WTC11 (cell line): ENCODE measurements around the gene HMX1. TPM values are rescaled to one million over a fixed set of nuclear protein-coding genes. Genes with fewer than 3 reads are reported as not detected.

Experiments used
- ATAC-seq: fragments of 200-7000 bp; cut with Tn5 transposase; 2 replicates; pipeline ENCODE4 v1.10.0; 2021; ENCODE audit warnings: mild to moderate bottlenecking, moderate library complexity
- CTCF ChIA-PET: fragments of 300-600 bp; sonication (Branson Sonifier 250); formaldehyde crosslinking; loops from one replicate; lab custom pipeline; 2021; ENCODE audit warnings: antibody characterized with exemption; lab: Charles Lee
- POLR2A ChIA-PET: fragments of 350-600 bp; sonication (Branson Sonifier 250); formaldehyde crosslinking; loops from one replicate; lab custom pipeline; 2021; ENCODE audit warnings: antibody characterized with exemption; lab: Charles Lee
- DNase-seq: peaks from one replicate; pipeline ENCODE4 v3.0.0; 2021; ENCODE audit warnings: low spot score
- H3K27ac Mint-ChIP-seq: 2 replicates; pipeline ENCODE4 v1.8.0; 2021; ENCODE audit warnings: mixed read lengths
- H3K27me3 Mint-ChIP-seq: 2 replicates; pipeline ENCODE4 v1.8.0; 2021; ENCODE audit warnings: low read depth, mild to moderate bottlenecking, moderate library complexity, mixed read lengths
- H3K36me3 Mint-ChIP-seq: 2 replicates; pipeline ENCODE4 v1.8.0; 2021; ENCODE audit warnings: mixed read lengths
- H3K4me1 Mint-ChIP-seq: 2 replicates; pipeline ENCODE4 v1.8.0; 2022; ENCODE audit warnings: mixed read lengths
- H3K4me3 Mint-ChIP-seq: 2 replicates; pipeline ENCODE4 v1.8.0; 2021; ENCODE audit warnings: mild to moderate bottlenecking, moderate library complexity, mixed read lengths
- H3K9me3 Mint-ChIP-seq: 2 replicates; pipeline ENCODE4 v1.8.0; 2021; ENCODE audit warnings: mixed read lengths
- AFF4 ChIP-seq: sonication (generic); formaldehyde crosslinking; IDR thresholded peaks from 2 replicates; pipeline ENCODE4 v1.8.1; 2023; ENCODE audit warnings: mild to moderate bottlenecking, missing genetic modification reagents, borderline replicate concordance
- ERG ChIP-seq: fragments of 250-450 bp; sonication (Bioruptor Pico); IDR thresholded peaks from 2 replicates; pipeline ENCODE4 v1.8.0; 2021; ENCODE audit warnings: mild to moderate bottlenecking
- ESRRA ChIP-seq: sonication (generic); formaldehyde crosslinking; IDR thresholded peaks from 2 replicates; pipeline ENCODE4 v1.8.1; 2022; ENCODE audit warnings: mild to moderate bottlenecking, missing genetic modification reagents, borderline replicate concordance
- FOXK1 ChIP-seq: sonication (generic); formaldehyde crosslinking; IDR thresholded peaks from 2 replicates; pipeline ENCODE4 v1.8.0; 2022; ENCODE audit warnings: mild to moderate bottlenecking, moderate library complexity, missing genetic modification reagents
- FOXP1 ChIP-seq: sonication (generic); formaldehyde crosslinking; IDR thresholded peaks from 2 replicates; pipeline ENCODE4 v1.8.0; 2022; ENCODE audit warnings: missing genetic modification reagents, mild to moderate bottlenecking, moderate library complexity, borderline replicate concordance
- IRF1 ChIP-seq: sonication (generic); formaldehyde crosslinking; IDR thresholded peaks from 2 replicates; pipeline ENCODE4 v1.8.0; 2023; ENCODE audit warnings: missing genetic modification reagents
- JAZF1 ChIP-seq: fragments of 250-450 bp; sonication (Bioruptor Pico); IDR thresholded peaks from 2 replicates; pipeline ENCODE4 v1.9.0; 2021; ENCODE audit warnings: moderate library complexity, mild to moderate bottlenecking, inconsistent platforms
- NFYB ChIP-seq: sonication (generic); formaldehyde crosslinking; conservative IDR thresholded peaks from 2 replicates; pipeline ENCODE4 v1.8.0; 2022; ENCODE audit warnings: low read depth, missing genetic modification reagents
- PRDM15 ChIP-seq: sonication (generic); formaldehyde crosslinking; IDR thresholded peaks from 2 replicates; pipeline ENCODE4 v1.8.0; 2022; ENCODE audit warnings: missing genetic modification reagents
- SMAD3 ChIP-seq: sonication (generic); formaldehyde crosslinking; IDR thresholded peaks from 2 replicates; pipeline ENCODE4 v1.8.0; 2022; ENCODE audit warnings: missing genetic modification reagents, mild to moderate bottlenecking, borderline replicate concordance
- SOX15 ChIP-seq: fragments of 250-450 bp; sonication (Bioruptor Pico); IDR thresholded peaks from 2 replicates; pipeline ENCODE4 v1.9.0; 2021; ENCODE audit warnings: mild to moderate bottlenecking
- STAT6 ChIP-seq: sonication (generic); formaldehyde crosslinking; conservative IDR thresholded peaks from 2 replicates; pipeline ENCODE4 v1.8.1; 2023; ENCODE audit warnings: mild to moderate bottlenecking, low read depth, missing genetic modification reagents, moderate library complexity
- TEAD4 ChIP-seq: sonication (generic); formaldehyde crosslinking; IDR thresholded peaks from 2 replicates; pipeline ENCODE4 v1.8.0; 2022; ENCODE audit warnings: mild to moderate bottlenecking, missing genetic modification reagents
- USF2 ChIP-seq: sonication (generic); formaldehyde crosslinking; IDR thresholded peaks from 2 replicates; pipeline ENCODE4 v1.8.1; 2023; ENCODE audit warnings: mild to moderate bottlenecking, missing genetic modification reagents, moderate library complexity
- ZNF138 ChIP-seq: sonication (generic); formaldehyde crosslinking; conservative IDR thresholded peaks from 2 replicates; pipeline ENCODE4 v1.8.1; 2022; ENCODE audit warnings: mild to moderate bottlenecking, moderate library complexity, missing genetic modification reagents
- ZNF423 ChIP-seq: fragments of 250-450 bp; sonication (Bioruptor Pico); IDR thresholded peaks from 2 replicates; pipeline ENCODE4 v2.1.2; 2022; ENCODE audit warnings: mild to moderate bottlenecking, moderate library complexity
- ZSCAN18 ChIP-seq: fragments of 250-450 bp; sonication (Bioruptor Pico); IDR thresholded peaks from 2 replicates; pipeline ENCODE4 v2.1.2; 2022; ENCODE audit warnings: mild to moderate bottlenecking, moderate library complexity
- total RNA-seq: library from RNA; stranded (reverse); gene quantifications from 3 replicates; pipeline ENCODE4 v1.2.3, GENCODE V29; 2021

HMX1 gene
- total RNA-seq, 1 experiment from 2014 or later = 10.0 TPM

GRCh38 chr4:8906668-8906970, 35.0 kb upstream of the HMX1 start:
- H3K27ac Mint-ChIP-seq = no peak overlapping the region
- peaks cover 8% of the 10 kb centered on the region for H3K36me3 Mint-ChIP-seq
- no peaks in the 10 kb centered on the region for H3K4me1 Mint-ChIP-seq
- no peak overlapping the region for H3K4me3 Mint-ChIP-seq
- ChIA-PET CTCF (no interaction called here), POLR2A (no interaction called here)
- TF ChIP-seq ESRRA (CRISPR knock-in tag) = no peak
- no peak for TF ChIP-seq FOXK1 (CRISPR knock-in tag)
- TF ChIP-seq AFF4 = no peak
- TF ChIP-seq ZNF423 = no peak
- no peak for TF ChIP-seq ERG (CRISPR knock-in tag)
- no peak for TF ChIP-seq ZSCAN18 (CRISPR knock-in tag)
- TF ChIP-seq ZNF138 (CRISPR knock-in tag) = no peak
- no peak for TF ChIP-seq IRF1 (CRISPR knock-in tag)
- TF ChIP-seq SOX15 (CRISPR knock-in tag) = no peak
- no peak for TF ChIP-seq NFYB (CRISPR knock-in tag)
- no peak for TF ChIP-seq PRDM15 (CRISPR knock-in tag)
- ATAC-seq (no peak), DNase-seq (no peak)
- peaks cover 20% of the 10 kb centered on the region for H3K27me3 Mint-ChIP-seq
- H3K9me3 Mint-ChIP-seq = peaks cover 16% of the 10 kb centered on the region

- CTCF ChIA-PET = interaction anchor here (1.8 kb wide), 1 partner anchor 12 kb away, joined by 8 read pairs; no protein-coding TSS in a partner anchor
- DNase-seq (peak; percentile 5), ATAC-seq (no peak)
- peaks cover 14% of the 10 kb centered on the region for H3K36me3 Mint-ChIP-seq
- H3K4me3 Mint-ChIP-seq = no peak overlapping the region
- H3K4me1 Mint-ChIP-seq = no peaks in the 10 kb centered on the region
- no peak overlapping the region for H3K27ac Mint-ChIP-seq
- POLR2A ChIA-PET = no interaction called here
- peaks cover 22% of the 10 kb centered on the region for H3K9me3 Mint-ChIP-seq
- peaks cover 22% of the 10 kb centered on the region for H3K27me3 Mint-ChIP-seq
- TF ChIP-seq USF2 (CRISPR knock-in tag) (no peak), SMAD3 (no peak), FOXK1 (CRISPR knock-in tag) (no peak), TEAD4 (CRISPR knock-in tag) (no peak), ESRRA (CRISPR knock-in tag) (no peak), JAZF1 (CRISPR knock-in tag) (no peak), STAT6 (CRISPR knock-in tag) (no peak), FOXP1 (no peak)
Observed at GRCh38 chr4:8905773-8906667, 34.4 kb upstream of the HMX1 start.
